ENCODE data around the gene ANXA5.

GRCh38 chr4:121653214-121653613 lies 43.6 kb downstream of the ANXA5 start:
- no peak for TF ChIP-seq CTCF (IDR thresholded peaks at IDR 0.05)
- TF ChIP-seq YY1 (IDR thresholded peaks at IDR 0.05; ENCODE audit: low read depth), result no peak
- no peak for TF ChIP-seq NFIC (IDR thresholded peaks at IDR 0.05; ENCODE audit: borderline replicate concordance)
- no peak for TF ChIP-seq POLR2AphosphoS5 (IDR thresholded peaks at IDR 0.05; ENCODE audit: low read depth, low read length)
- TF ChIP-seq, protein P1, sequence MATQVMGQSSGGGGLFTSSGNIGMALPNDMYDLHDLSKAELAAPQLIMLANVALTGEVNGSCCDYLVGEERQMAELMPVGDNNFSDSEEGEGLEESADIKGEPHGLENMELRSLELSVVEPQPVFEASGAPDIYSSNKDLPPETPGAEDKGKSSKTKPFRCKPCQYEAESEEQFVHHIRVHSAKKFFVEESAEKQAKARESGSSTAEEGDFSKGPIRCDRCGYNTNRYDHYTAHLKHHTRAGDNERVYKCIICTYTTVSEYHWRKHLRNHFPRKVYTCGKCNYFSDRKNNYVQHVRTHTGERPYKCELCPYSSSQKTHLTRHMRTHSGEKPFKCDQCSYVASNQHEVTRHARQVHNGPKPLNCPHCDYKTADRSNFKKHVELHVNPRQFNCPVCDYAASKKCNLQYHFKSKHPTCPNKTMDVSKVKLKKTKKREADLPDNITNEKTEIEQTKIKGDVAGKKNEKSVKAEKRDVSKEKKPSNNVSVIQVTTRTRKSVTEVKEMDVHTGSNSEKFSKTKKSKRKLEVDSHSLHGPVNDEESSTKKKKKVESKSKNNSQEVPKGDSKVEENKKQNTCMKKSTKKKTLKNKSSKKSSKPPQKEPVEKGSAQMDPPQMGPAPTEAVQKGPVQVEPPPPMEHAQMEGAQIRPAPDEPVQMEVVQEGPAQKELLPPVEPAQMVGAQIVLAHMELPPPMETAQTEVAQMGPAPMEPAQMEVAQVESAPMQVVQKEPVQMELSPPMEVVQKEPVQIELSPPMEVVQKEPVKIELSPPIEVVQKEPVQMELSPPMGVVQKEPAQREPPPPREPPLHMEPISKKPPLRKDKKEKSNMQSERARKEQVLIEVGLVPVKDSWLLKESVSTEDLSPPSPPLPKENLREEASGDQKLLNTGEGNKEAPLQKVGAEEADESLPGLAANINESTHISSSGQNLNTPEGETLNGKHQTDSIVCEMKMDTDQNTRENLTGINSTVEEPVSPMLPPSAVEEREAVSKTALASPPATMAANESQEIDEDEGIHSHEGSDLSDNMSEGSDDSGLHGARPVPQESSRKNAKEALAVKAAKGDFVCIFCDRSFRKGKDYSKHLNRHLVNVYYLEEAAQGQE (IDR thresholded peaks at IDR 0.05; ENCODE audit: low read depth, low read length), result no peak
- TF ChIP-seq RAD21 (IDR thresholded peaks at IDR 0.05; ENCODE audit: low read length), result no peak
- TF ChIP-seq, protein P2, sequence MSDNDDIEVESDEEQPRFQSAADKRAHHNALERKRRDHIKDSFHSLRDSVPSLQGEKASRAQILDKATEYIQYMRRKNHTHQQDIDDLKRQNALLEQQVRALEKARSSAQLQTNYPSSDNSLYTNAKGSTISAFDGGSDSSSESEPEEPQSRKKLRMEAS (IDR thresholded peaks at IDR 0.05; ENCODE audit: low read depth), result no peak
- TF ChIP-seq EP300 (IDR thresholded peaks at IDR 0.05; ENCODE audit: borderline replicate concordance in 1 of 2, low read depth in 1 of 2, low read length in 1 of 2), result no peak
- no peak for TF ChIP-seq TAF1 (IDR thresholded peaks at IDR 0.05; ENCODE audit: borderline replicate concordance, low read depth, low read length)
- no peak for TF ChIP-seq EZH2phosphoT487 (IDR thresholded peaks at IDR 0.05; ENCODE audit: borderline replicate concordance, low read depth)
- TF ChIP-seq GABPA (IDR thresholded peaks at IDR 0.05; ENCODE audit: low read depth), result no peak
